ENCODE results near the gene NOCT.

DNA sequence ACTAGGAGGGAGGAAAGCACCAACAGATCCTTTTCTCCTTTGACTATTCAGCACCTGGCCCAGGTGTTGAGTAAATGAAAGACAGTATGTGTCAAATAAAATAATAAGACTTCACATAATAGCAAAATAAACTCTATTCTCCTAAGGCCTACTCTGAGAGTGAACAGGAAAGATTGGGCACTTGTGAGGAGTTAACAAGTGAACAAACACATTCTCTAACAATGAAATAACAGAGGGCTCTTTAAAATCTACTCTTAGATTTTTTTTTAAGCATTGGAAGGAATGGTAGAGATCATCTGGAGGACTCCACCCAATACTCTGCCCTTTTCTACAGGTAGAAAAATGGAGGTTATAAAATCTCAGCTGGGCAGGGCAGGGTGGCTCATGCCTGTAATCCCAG is 39.1 kb upstream of the NOCT start:
- no peak for TF ChIP-seq POLR2A (IDR thresholded peaks at IDR 0.05)
- TF ChIP-seq, protein P1, sequence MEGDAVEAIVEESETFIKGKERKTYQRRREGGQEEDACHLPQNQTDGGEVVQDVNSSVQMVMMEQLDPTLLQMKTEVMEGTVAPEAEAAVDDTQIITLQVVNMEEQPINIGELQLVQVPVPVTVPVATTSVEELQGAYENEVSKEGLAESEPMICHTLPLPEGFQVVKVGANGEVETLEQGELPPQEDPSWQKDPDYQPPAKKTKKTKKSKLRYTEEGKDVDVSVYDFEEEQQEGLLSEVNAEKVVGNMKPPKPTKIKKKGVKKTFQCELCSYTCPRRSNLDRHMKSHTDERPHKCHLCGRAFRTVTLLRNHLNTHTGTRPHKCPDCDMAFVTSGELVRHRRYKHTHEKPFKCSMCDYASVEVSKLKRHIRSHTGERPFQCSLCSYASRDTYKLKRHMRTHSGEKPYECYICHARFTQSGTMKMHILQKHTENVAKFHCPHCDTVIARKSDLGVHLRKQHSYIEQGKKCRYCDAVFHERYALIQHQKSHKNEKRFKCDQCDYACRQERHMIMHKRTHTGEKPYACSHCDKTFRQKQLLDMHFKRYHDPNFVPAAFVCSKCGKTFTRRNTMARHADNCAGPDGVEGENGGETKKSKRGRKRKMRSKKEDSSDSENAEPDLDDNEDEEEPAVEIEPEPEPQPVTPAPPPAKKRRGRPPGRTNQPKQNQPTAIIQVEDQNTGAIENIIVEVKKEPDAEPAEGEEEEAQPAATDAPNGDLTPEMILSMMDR (IDR thresholded peaks at IDR 0.05), result no peak
